Measurements from ENCODE around the gene SLC27A1.
"Not testable (repeated sequence)": the region's sequence is repeated elsewhere in the genome, so short reads cannot be mapped to it uniquely, and the experiment has no call there.

SLC27A1 gene

GRCh38 chr19:17510220-17510993 is 40.1 kb downstream of the SLC27A1 start:
- DNase-seq (ENCODE audit: low read depth in 2 of 2, low spot score in 1 of 2) = no peak

GRCh38 chr19:17511724-17512573 is 41.6 kb downstream of the SLC27A1 start:
- DNase-seq (ENCODE audit: low read depth in 2 of 2, low spot score in 1 of 2) = peak; percentile 51 to 80

GRCh38 chr19:17512574-17512939 is 42.2 kb downstream of the SLC27A1 start:
- no peak for DNase-seq (ENCODE audit: low read depth in 2 of 2, low spot score in 1 of 2)

- no peak for DNase-seq (ENCODE audit: low read depth in 2 of 2, low spot score in 1 of 2)
Observed at GRCh38 chr19:17515408-17516149, 45.3 kb downstream of the SLC27A1 start.

GRCh38 chr19:17517898-17518297 is 47.6 kb downstream of the SLC27A1 start:
- DNase-seq (ENCODE audit: low read depth in 2 of 2, low spot score in 1 of 2) = no peak

- not testable (repeated sequence) for DNase-seq (ENCODE audit: low read depth in 2 of 2, low spot score in 1 of 2)
Observed at GRCh38 chr19:17518654-17519053, 48.3 kb downstream of the SLC27A1 start.

- no peak for DNase-seq (ENCODE audit: low read depth in 2 of 2, low spot score in 1 of 2)
Observed at GRCh38 chr19:17519967-17520366, 49.6 kb downstream of the SLC27A1 start.

- no peak for DNase-seq (ENCODE audit: low read depth in 2 of 2, low spot score in 1 of 2)
Observed at GRCh38 chr19:17520865-17521264, 50.5 kb downstream of the SLC27A1 start.

GRCh38 chr19:17522988-17523872 is 52.9 kb downstream of the SLC27A1 start:
- no peak for DNase-seq (ENCODE audit: low read depth in 2 of 2, low spot score in 1 of 2)

- no peak for DNase-seq (ENCODE audit: low read depth in 2 of 2, low spot score in 1 of 2)
Observed at GRCh38 chr19:17524651-17525050, 54.3 kb downstream of the SLC27A1 start.

- DNase-seq (ENCODE audit: low read depth in 2 of 2, low spot score in 1 of 2) = no peak
Observed at GRCh38 chr19:17525141-17525540, 54.8 kb downstream of the SLC27A1 start.

- DNase-seq (ENCODE audit: low read depth in 2 of 2, low spot score in 1 of 2) = no peak
Observed at GRCh38 chr19:17526922-17527321, 56.6 kb downstream of the SLC27A1 start.

GRCh38 chr19:17527326-17527725 is 57.0 kb downstream of the SLC27A1 start:
- DNase-seq (ENCODE audit: low read depth in 2 of 2, low spot score in 1 of 2) = no peak

GRCh38 chr19:17528610-17529009 is 58.3 kb downstream of the SLC27A1 start:
- DNase-seq (ENCODE audit: low read depth in 2 of 2, low spot score in 1 of 2) = no peak

GRCh38 chr19:17529239-17530158 is 59.2 kb downstream of the SLC27A1 start:
- DNase-seq (ENCODE audit: low read depth in 2 of 2, low spot score in 1 of 2) = no peak

- DNase-seq (ENCODE audit: low read depth in 2 of 2, low spot score in 1 of 2) = no peak
Observed at GRCh38 chr19:17530586-17530985, 60.3 kb downstream of the SLC27A1 start.

- no peak for DNase-seq (ENCODE audit: low read depth in 2 of 2, low spot score in 1 of 2)
Observed at GRCh38 chr19:17532116-17532515, 61.8 kb downstream of the SLC27A1 start.

GRCh38 chr19:17532557-17532956 is 62.2 kb downstream of the SLC27A1 start:
- no peak for DNase-seq (ENCODE audit: low read depth in 2 of 2, low spot score in 1 of 2)

GRCh38 chr19:17534767-17535166 is 64.4 kb downstream of the SLC27A1 start:
- no peak for DNase-seq (ENCODE audit: low read depth in 2 of 2, low spot score in 1 of 2)

GRCh38 chr19:17536955-17537354 is 66.6 kb downstream of the SLC27A1 start:
- DNase-seq (ENCODE audit: low read depth in 2 of 2, low spot score in 1 of 2) = no peak
